IPS DF 19.7 (cell line): ENCODE data around the gene CACNA1G.

ENCODE experiments used
- DNase-seq: peaks from one replicate; pipeline ENCODE4 v3.0.0-alpha.2; 2013; ENCODE audit warnings: low read depth, low spot score

CACNA1G gene

GRCh38 chr17:50612281-50612680 is 51.8 kb downstream of the CACNA1G start:
- DNase-seq = no peak

GRCh38 chr17:50613007-50613992 is 52.8 kb downstream of the CACNA1G start:
- no peak for DNase-seq

- DNase-seq = no peak
Measured at GRCh38 chr17:50614471-50615051, 54.0 kb downstream of the CACNA1G start.

- no peak for DNase-seq
Measured at GRCh38 chr17:50615828-50616227, 55.3 kb downstream of the CACNA1G start.

- no peak for DNase-seq
Measured at GRCh38 chr17:50618300-50618699, 57.8 kb downstream of the CACNA1G start.

- DNase-seq = no peak
Measured at GRCh38 chr17:50618941-50619340, 58.4 kb downstream of the CACNA1G start.

- no peak for DNase-seq
Measured at GRCh38 chr17:50619489-50619888, 59.0 kb downstream of the CACNA1G start.

- DNase-seq = no peak
Measured at GRCh38 chr17:50620237-50620636, 59.7 kb downstream of the CACNA1G start.

GRCh38 chr17:50620858-50621257 is 60.3 kb downstream of the CACNA1G start:
- DNase-seq = no peak

GRCh38 chr17:50621574-50622031 is 61.1 kb downstream of the CACNA1G start:
- no peak for DNase-seq

GRCh38 chr17:50624321-50624934 is 63.9 kb downstream of the CACNA1G start:
- DNase-seq = no peak

GRCh38 chr17:50625032-50625871 is 64.7 kb downstream of the CACNA1G start:
- DNase-seq = no peak

- peak; percentile 45 for DNase-seq
Measured at GRCh38 chr17:50626037-50626574, 65.6 kb downstream of the CACNA1G start.

GRCh38 chr17:50627036-50627781 is 66.7 kb downstream of the CACNA1G start:
- DNase-seq = no peak

- DNase-seq = no peak
Measured at GRCh38 chr17:50627782-50628601, 67.5 kb downstream of the CACNA1G start.

- DNase-seq = no peak
Measured at GRCh38 chr17:50629902-50630301, 69.4 kb downstream of the CACNA1G start.

GRCh38 chr17:50630524-50631194 is 70.1 kb downstream of the CACNA1G start:
- no peak for DNase-seq

- no peak for DNase-seq
Measured at GRCh38 chr17:50631195-50631907, 70.8 kb downstream of the CACNA1G start.
